Measurements from ENCODE around the gene DYNC1LI2. TPM values are rescaled to one million over a fixed set of nuclear protein-coding genes. Genes with fewer than 3 reads are reported as not detected.

DYNC1LI2 gene
- total and polyA plus RNA-seq, 10 of the 15 experiments (the other 5 are each of a cell fraction or from before 2014, with no cell fraction given) = 6.0 to 46.5 (median 33.7) TPM

DNA sequence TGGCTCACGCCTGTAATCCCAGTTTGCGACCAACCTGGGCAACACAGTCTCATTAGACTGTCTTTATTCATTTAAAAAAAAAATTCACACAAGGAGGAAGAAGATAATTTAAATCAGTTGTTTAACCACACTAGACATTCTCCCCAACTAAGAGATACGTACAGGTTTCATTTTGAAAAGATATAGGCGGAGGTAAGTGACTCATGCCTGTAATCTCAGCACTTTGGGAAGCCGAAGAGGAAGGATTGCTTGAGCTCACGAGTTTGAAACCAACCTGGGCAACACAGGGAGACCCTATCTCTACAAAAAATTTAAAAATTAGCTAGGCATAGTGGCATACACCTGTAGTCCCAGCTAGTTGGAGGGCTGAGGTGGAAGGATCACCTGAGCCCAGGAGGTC is 60.2 kb downstream of the DYNC1LI2 start:
- no peaks in the 10 kb centered on the region for H3K9me3 ChIP-seq (replicated peaks; ENCODE audit: control insufficient read depth, insufficient read depth, low read length)
- 35% methylated on average over 6 of the region's 6 CpGs for WGBS (ENCODE audit: insufficient coverage, insufficient replicate concordance, low lambda C conversion rate, missing lambda C conversion rate)
- TF ChIP-seq SUZ12 (IDR thresholded peaks at IDR 0.05; ENCODE audit: unreplicated experiment) (no peak), PRDM15 (CRISPR knock-in tag; IDR thresholded peaks at IDR 0.05) (no peak), PML (IDR thresholded peaks at IDR 0.05; ENCODE audit: low read length) (no peak), EGR1 (IDR thresholded peaks at IDR 0.05; ENCODE audit: borderline replicate concordance in 1 of 2, low read depth in 2 of 2, low read length in 2 of 2) (no peak), RBBP5 (conservative IDR thresholded peaks at IDR 0.05) (no peak), HDGF (IDR thresholded peaks at IDR 0.05) (no peak)
- ChIA-PET POLR2A (interaction anchor here (0.6 to 0.7 kb wide), 2 partner anchors 47 to 795 kb away, joined by 4 read pairs; no protein-coding TSS in a partner anchor), SMC1A (ENCODE audit: uncharacterized antibody, unreplicated experiment) (no interaction called here), CTCF (interaction anchor here (0.8 to 1.3 kb wide), 4 partner anchors 37 to 74 kb away, joined by 3 to 4 read pairs (median 3); partner anchors contain the start of gene DYNC1LI2), RAD21 (ENCODE audit: unreplicated experiment) (no interaction called here)
- FAIRE-seq (no peak), ATAC-seq (no peak), DNase-seq (ENCODE audit: low read depth, low spot score) (no peak)
- H3K9ac ChIP-seq (ENCODE audit: control insufficient read depth, insufficient read depth, low read length) = no peak overlapping the region
- H3K36me3 ChIP-seq (ENCODE audit: control insufficient read depth in 2 of 2, insufficient read depth in 2 of 2, low read length in 1 of 2) = no peaks in the 10 kb centered on the region
- BruUV-seq (replicated peaks) = no TSS peak
- no peaks in the 10 kb centered on the region for H3K4me1 ChIP-seq (ENCODE audit: control insufficient read depth, insufficient read depth, low read length)
- H3K4me2 ChIP-seq (ENCODE audit: control insufficient read depth, insufficient read depth) = no peak overlapping the region
- H3K79me2 ChIP-seq (ENCODE audit: control insufficient read depth, insufficient read depth, low read length) = no peaks in the 10 kb centered on the region
- intact Hi-C loops (cut with micrococcal nuclease; ENCODE audit: unreplicated experiment) = no loop called here
- in situ Hi-C loops (cut with MboI) = no loop called here
- H3K27me3 ChIP-seq (replicated peaks in 1 of 2; ENCODE audit: control insufficient read depth in 2 of 2, insufficient read depth in 2 of 2, low read length in 1 of 2) = peaks cover 0 to 10% of the 10 kb centered on the region in 2 experiments
- no peak overlapping the region for H2AFZ ChIP-seq (ENCODE audit: control insufficient read depth, low read depth, low read length)
- no peaks in the 10 kb centered on the region for H4K20me1 ChIP-seq (ENCODE audit: control insufficient read depth, insufficient read depth)
- no peak overlapping the region for H3K27ac ChIP-seq (ENCODE audit: control insufficient read depth, insufficient read depth)
- no peak overlapping the region for H3K4me3 ChIP-seq
